Tibial nerve (tissue), 3 donors: ENCODE data around the gene ACP4.

ENCODE experiments used
- POLR2A ChIP-seq, 2 donors: fragments of 450-650 bp; IDR thresholded peaks; one replicate each; pipeline ENCODE4 v1.6.1; 2017; ENCODE audit warnings: antibody characterized with exemption in 2 of 2, mild to moderate bottlenecking in 2 of 2, moderate library complexity in 2 of 2
- TF ChIP-seq, protein P1 (sequence below), 5 experiments: fragments of 200-600 bp in 3 of 5; fragments of 450-650 bp in 2 of 5; sonication (generic) in 3 of 5; IDR thresholded peaks; one replicate each; pipeline ENCODE4 v1.5.1; 2016 to 2019; ENCODE audit warnings: antibody characterized with exemption in 5 of 5, mild to moderate bottlenecking in 3 of 5, moderate library complexity in 2 of 5

DNA sequence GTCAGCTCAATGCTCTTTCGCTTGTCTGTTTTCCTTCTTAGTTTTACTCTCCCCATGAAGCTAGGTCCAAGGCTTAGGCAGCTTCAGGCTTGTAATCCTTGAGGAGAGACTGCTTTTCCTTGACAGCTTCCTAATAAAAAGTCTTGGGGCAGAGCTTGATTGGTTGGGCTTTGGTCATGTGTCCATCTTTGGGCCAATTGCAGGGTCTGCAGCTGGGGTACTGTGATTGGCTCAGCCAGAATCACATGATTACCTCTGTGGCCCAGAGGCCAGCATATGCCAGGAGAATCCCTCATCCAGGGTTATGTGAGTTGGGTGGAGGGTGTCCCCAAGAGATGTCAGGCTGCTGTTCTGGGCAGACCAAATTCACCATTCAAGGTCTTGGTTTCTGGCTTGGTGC, 25.2 kb downstream of the ACP4 start:
- TF ChIP-seq, protein P1, sequence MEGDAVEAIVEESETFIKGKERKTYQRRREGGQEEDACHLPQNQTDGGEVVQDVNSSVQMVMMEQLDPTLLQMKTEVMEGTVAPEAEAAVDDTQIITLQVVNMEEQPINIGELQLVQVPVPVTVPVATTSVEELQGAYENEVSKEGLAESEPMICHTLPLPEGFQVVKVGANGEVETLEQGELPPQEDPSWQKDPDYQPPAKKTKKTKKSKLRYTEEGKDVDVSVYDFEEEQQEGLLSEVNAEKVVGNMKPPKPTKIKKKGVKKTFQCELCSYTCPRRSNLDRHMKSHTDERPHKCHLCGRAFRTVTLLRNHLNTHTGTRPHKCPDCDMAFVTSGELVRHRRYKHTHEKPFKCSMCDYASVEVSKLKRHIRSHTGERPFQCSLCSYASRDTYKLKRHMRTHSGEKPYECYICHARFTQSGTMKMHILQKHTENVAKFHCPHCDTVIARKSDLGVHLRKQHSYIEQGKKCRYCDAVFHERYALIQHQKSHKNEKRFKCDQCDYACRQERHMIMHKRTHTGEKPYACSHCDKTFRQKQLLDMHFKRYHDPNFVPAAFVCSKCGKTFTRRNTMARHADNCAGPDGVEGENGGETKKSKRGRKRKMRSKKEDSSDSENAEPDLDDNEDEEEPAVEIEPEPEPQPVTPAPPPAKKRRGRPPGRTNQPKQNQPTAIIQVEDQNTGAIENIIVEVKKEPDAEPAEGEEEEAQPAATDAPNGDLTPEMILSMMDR (IDR thresholded peaks at IDR 0.05) = no peak
- no peak for TF ChIP-seq POLR2A (IDR thresholded peaks at IDR 0.05)
